ENCODE results near the gene RNF10.

DNA sequence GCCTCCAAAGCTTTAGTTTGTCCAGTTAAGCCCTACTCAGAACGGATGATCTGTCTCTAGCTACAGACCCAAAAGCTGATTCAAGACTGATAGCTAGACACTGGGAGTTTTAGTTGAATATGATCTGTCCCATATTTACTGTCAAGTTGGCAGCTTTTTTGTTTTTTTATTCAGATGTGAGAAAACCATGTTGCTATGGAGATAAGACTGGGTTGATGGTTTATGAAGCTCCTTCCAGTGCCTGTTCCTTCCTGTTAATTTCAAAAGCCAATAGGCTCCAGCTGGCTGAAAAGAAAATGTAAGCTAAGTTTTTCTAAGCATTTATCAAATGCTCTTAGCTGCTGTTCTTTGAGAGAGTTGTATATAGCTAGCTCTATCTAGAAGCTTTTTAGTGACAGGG lies 33.6 kb upstream of the RNF10 start:
- TF ChIP-seq, protein P1, sequence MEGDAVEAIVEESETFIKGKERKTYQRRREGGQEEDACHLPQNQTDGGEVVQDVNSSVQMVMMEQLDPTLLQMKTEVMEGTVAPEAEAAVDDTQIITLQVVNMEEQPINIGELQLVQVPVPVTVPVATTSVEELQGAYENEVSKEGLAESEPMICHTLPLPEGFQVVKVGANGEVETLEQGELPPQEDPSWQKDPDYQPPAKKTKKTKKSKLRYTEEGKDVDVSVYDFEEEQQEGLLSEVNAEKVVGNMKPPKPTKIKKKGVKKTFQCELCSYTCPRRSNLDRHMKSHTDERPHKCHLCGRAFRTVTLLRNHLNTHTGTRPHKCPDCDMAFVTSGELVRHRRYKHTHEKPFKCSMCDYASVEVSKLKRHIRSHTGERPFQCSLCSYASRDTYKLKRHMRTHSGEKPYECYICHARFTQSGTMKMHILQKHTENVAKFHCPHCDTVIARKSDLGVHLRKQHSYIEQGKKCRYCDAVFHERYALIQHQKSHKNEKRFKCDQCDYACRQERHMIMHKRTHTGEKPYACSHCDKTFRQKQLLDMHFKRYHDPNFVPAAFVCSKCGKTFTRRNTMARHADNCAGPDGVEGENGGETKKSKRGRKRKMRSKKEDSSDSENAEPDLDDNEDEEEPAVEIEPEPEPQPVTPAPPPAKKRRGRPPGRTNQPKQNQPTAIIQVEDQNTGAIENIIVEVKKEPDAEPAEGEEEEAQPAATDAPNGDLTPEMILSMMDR (IDR thresholded peaks at IDR 0.05), result no peak
- TF ChIP-seq POLR2A (IDR thresholded peaks at IDR 0.05; ENCODE audit: low read depth), result no peak
- no peak for TF ChIP-seq EP300 (IDR thresholded peaks at IDR 0.05)
- no peak for TF ChIP-seq POLR2AphosphoS5 (IDR thresholded peaks at IDR 0.05)

All from esophagus muscularis mucosa (tissue), 4 donors.